Measurements from ENCODE around the gene APIP.

Gene APIP

GRCh38 chr11:34962034-34962433, 45.9 kb upstream of the APIP start:
- Histone ChIP-seq H3K27ac (ENCODE audit: extremely low read depth, low read depth, low read length) (no peak overlapping the region), H3K4me3 (ENCODE audit: low read depth, low read length) (no peak overlapping the region), H3K36me3 (ENCODE audit: control insufficient read depth in 2 of 2, insufficient read depth in 1 of 2, low read length in 2 of 2) (peaks cover 0 to 25% of the 10 kb centered on the region in 2 experiments; a peak in 2 of 3 replicates), H3K9me3 (ENCODE audit: control insufficient read depth, insufficient read depth, low read depth, low read length) (no peaks in the 10 kb centered on the region), H3K4me1 (ENCODE audit: control insufficient read depth, insufficient read depth, low read length) (no peaks in the 10 kb centered on the region)
- CTCF ChIA-PET: no interaction called here
- TF ChIP-seq ZNF660 (tag by site-specific recombination; IDR thresholded peaks at IDR 0.05): no peak
- no peak for TF ChIP-seq ZNF184 (tag by site-specific recombination; IDR thresholded peaks at IDR 0.05)
- no peak for TF ChIP-seq ZNF274 (IDR thresholded peaks at IDR 0.05; ENCODE audit: low read length)
- TF ChIP-seq ZNF274 (tag by site-specific recombination; IDR thresholded peaks at IDR 0.05; ENCODE audit: borderline replicate concordance): no peak
- no peak for TF ChIP-seq ZNF24 (tag by site-specific recombination; IDR thresholded peaks at IDR 0.05)
- no peak for TF ChIP-seq ZNF19 (tag by site-specific recombination; IDR thresholded peaks at IDR 0.05; ENCODE audit: low read depth)
- TF ChIP-seq ZNF473 (tag by site-specific recombination; IDR thresholded peaks at IDR 0.05): no peak
- no peak for TF ChIP-seq ZBTB26 (tag by site-specific recombination; optimal IDR thresholded peaks at IDR 0.05)
- TF ChIP-seq SALL2 (tag by site-specific recombination; IDR thresholded peaks at IDR 0.05; ENCODE audit: borderline replicate concordance): no peak
- TF ChIP-seq ZNF610 (tag by site-specific recombination; IDR thresholded peaks at IDR 0.05; ENCODE audit: borderline replicate concordance): no peak
- TF ChIP-seq YY1 (tag by site-specific recombination; IDR thresholded peaks at IDR 0.05): no peak
- no peak for TF ChIP-seq ZNF654 (tag by site-specific recombination; IDR thresholded peaks at IDR 0.05; ENCODE audit: low read depth)
- no peak for TF ChIP-seq IKZF3 (tag by site-specific recombination; IDR thresholded peaks at IDR 0.05)
- TF ChIP-seq TRIM28 (IDR thresholded peaks at IDR 0.05; ENCODE audit: borderline replicate concordance, low read length): no peak
- TF ChIP-seq ZNF658 (tag by site-specific recombination; IDR thresholded peaks at IDR 0.05): no peak
- no peak for TF ChIP-seq PRDM10 (tag by site-specific recombination; IDR thresholded peaks at IDR 0.05)
- no peak for TF ChIP-seq ZXDB (tag by site-specific recombination; IDR thresholded peaks at IDR 0.05)
- no peak for TF ChIP-seq ZNF214 (tag by site-specific recombination; IDR thresholded peaks at IDR 0.05; ENCODE audit: borderline replicate concordance)
- TF ChIP-seq, protein P1, sequence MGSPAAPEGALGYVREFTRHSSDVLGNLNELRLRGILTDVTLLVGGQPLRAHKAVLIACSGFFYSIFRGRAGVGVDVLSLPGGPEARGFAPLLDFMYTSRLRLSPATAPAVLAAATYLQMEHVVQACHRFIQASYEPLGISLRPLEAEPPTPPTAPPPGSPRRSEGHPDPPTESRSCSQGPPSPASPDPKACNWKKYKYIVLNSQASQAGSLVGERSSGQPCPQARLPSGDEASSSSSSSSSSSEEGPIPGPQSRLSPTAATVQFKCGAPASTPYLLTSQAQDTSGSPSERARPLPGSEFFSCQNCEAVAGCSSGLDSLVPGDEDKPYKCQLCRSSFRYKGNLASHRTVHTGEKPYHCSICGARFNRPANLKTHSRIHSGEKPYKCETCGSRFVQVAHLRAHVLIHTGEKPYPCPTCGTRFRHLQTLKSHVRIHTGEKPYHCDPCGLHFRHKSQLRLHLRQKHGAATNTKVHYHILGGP (tag by site-specific recombination; IDR thresholded peaks at IDR 0.05): no peak
- TF ChIP-seq, protein P2, sequence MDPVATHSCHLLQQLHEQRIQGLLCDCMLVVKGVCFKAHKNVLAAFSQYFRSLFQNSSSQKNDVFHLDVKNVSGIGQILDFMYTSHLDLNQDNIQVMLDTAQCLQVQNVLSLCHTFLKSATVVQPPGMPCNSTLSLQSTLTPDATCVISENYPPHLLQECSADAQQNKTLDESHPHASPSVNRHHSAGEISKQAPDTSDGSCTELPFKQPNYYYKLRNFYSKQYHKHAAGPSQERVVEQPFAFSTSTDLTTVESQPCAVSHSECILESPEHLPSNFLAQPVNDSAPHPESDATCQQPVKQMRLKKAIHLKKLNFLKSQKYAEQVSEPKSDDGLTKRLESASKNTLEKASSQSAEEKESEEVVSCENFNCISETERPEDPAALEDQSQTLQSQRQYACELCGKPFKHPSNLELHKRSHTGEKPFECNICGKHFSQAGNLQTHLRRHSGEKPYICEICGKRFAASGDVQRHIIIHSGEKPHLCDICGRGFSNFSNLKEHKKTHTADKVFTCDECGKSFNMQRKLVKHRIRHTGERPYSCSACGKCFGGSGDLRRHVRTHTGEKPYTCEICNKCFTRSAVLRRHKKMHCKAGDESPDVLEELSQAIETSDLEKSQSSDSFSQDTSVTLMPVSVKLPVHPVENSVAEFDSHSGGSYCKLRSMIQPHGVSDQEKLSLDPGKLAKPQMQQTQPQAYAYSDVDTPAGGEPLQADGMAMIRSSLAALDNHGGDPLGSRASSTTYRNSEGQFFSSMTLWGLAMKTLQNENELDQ (tag by site-specific recombination; IDR thresholded peaks at IDR 0.05; ENCODE audit: low read depth): no peak
- POLR2A ChIA-PET: no interaction called here
